ENCODE measurements around the gene EXOC3L4.

GRCh38 chr14:103101963-103102688 lies 7.6 kb downstream of the EXOC3L4 start:
- no peak for TF ChIP-seq CTCF (IDR thresholded peaks at IDR 0.05; ENCODE audit: low read depth, low read length, poor library complexity, severe bottlenecking)
- no peak for TF ChIP-seq EZH2phosphoT487 (IDR thresholded peaks at IDR 0.05; ENCODE audit: borderline replicate concordance, low read length)
